GM19043 (cell line): ENCODE results near the gene KCNJ12.
"Not testable (repeated sequence)": the region's sequence is repeated elsewhere in the genome, so short reads cannot be mapped to it uniquely, and the experiment has no call there.

Experiments
- ATAC-seq: cut with Tn5 transposase; IDR thresholded peaks from one replicate; pipeline ENCODE4 v1.9.1; 2021; ENCODE audit warnings: low read depth; ENCODE audit not compliant: unreplicated experiment

The KCNJ12 gene

DNA sequence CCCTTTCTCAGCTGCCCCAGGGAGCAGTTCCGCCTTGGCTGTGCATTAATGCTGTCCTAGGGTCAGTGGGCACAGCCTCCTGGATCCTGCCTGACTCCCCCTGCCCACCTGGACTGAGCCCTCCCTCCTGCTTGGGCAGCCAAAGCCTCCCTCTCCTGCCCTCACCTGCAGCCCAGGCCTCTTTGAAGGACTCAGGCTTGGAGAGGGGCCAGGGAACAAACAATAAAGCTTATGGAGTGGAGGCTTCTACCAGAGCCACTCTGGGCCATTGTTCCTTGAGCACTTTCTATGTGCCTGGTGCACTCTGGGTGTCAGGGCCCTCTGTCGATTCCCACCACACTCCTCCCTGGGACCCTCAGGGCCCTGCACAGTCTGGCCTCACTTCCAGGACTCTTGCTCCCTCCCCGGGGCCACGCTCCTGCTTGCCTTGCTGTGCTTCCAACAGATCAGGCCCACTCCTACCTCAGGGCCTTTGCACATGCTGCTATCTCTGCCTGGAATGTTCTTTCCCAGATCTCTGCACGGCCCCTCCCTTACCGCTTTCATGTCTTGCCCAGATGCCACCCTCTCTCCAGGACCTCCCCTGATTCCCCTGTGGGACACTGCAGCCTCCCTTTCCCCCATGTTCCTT is 5.0 kb downstream of the KCNJ12 start:
- ATAC-seq: no peak

DNA sequence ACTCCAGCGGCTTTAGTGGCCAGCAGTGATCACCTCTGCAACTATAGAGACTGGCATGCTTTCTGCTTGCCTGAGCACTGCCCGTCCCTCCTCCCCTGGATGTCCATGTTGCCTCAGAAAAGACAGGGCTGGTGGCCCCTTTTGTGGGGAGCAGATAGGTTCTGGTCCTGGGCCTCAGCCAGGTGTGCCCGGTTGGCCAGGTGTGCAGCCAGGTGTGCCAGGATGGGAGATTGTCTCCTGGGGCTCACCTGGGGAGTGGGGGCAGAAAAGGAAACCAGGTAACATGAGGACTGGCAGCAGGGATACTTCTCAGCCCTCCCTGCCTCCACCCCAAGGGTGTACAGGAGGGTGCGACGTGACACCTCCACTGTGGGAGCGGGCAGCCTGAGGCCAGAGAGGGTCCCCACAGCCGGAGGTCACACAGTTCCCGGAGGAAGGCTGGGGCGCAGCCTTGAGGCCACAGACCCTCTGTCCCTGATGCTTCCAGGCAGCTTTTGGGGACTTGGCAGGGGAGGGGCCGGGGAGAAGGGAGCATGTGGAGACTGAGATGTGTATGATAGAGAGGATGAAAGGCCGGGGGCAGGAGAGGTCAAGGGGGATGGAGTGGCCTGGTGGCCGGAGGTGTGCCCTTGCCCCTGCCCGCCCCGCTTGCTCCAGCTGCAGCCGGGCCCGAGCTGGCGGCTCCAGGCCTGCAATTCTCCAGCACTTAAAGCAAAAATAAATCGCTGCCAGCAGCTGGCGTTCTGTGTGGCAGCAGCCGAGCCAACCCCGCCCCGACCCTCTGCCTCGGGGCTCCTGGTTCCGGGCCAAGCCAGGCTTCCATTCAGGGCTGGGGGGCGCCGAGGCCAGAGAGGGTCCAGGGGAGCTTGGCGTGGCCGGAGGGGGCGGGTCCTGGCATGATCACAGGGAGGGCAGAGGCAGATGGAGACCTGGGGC is 6.7 kb downstream of the KCNJ12 start:
- ATAC-seq: no peak

DNA sequence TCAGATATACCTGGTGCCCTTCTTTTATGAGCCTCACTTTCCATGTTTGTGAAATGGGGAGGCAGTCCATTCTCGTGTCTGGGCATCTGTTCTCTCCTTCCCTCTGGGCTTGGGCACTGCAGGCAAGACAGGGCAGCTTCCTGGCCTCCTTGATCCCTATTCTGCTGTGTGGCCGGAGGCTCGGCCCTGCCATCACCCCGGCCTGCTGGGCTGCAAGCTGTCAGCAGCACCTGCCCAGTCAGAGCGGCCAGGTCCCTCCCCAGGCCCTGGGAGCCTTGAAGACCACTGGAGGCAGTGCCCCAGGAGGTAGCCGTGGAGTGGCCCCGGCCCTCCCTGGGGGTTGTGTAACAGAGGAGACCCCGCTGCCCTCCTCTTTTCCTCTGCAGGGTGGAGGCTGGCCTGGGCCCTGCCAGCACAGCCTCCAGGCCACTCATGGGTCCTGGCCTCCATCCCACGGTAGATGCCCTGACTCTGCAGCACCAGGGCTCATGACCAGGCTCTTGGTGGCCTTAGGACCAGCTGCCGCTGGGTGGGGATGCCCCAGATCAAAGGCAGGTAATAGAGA is 9.2 kb downstream of the KCNJ12 start:
- no peak for ATAC-seq

DNA sequence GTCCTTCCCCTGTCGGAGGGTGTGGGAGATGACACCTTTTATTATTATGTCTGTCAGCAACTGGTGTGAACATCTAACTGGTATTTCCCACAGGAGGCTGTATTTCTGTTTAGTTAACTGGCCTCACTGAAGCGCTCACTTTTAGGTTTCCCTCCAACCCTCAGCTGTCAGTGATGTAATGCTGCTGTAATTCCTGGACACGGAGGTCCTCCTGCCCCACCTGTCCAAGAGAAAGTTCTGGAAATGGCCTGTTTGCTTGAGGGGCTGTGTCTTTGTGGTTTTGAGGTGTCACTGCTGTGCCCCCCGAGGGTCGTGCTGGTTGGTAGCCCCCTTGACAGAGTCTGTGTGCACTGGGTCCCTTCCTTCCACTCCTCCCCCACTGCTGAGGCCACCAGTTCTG is 11.5 kb downstream of the KCNJ12 start:
- ATAC-seq: no peak

DNA sequence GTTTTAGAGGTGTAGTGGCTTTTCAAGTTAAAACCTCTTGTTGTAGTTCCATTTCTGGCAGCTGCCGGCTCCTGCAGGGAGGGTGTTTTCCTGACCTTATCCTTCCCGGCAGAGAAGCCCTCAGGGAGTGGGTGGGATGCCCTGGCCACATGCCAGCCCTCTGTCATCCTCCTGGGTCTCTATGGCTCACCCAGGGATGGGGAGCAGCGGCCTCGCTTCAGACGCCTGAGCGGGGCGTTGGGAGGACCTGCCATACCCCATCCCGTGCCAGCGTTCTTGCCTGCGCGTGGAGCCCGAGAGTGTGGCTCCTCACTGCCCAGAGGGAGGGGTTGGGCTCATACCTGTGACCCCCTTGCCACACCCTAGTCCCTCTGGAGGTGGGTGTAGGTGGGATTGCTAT is 11.9 kb downstream of the KCNJ12 start:
- ATAC-seq: no peak

DNA sequence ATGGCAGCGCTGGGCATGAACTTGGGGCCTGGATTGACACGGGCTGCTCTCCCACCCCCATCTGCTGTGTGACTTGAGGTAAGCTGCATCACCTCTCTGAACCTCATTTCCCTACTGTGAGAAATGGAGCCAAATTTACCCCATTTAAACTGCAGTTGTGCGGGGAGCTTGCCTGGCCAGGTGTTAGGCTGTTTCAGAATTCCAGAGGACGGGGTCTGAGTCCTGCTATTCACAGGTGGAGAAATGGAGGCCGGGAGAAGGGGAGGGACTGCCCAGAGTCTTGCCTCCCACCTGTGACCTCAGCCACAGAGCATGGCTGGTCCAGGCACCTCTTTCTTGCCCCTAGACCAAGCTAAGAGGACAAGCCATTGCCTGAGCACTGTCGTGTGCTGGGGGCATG is 12.8 kb downstream of the KCNJ12 start:
- ATAC-seq: no peak

DNA sequence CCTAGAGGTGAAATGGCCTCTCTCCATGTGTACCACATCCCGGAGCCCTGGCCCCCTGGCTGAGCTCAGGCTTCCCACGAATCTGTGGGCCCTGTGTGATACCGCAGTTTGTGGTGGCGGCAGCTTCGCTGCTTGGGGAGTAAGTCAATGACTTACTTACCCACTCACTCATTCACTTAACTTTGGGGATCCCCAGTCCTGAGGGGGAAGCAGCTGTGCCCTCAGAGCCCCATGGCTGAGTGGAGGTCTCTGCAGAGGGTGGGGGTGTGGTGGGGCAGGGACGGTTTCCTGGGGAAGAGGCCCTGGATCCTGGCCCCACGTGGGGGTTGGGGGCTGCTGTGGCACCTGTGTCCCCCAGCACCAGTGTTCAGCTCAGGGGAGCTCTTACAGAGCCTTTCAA is 13.2 kb downstream of the KCNJ12 start:
- ATAC-seq: no peak

DNA sequence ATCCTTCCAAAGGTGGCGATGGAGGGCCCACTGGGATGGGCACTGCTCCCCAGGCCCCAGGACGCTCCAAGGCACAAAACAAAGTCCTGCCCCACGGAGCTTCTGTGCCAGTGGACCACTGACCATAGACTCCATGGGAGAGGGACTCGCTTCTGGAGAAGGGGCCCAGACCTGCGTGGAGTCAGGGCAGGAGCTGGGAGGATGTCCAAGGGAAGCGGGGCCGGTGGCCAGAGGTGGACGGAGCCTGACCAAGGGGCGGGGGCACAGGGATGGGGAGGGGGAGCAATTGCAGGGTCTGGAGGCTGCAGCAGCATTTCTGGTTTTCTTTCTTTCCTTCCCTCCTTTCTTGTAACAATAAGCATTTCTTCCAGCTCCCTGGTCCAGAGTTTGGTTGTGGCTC is 14.1 kb downstream of the KCNJ12 start:
- ATAC-seq: no peak

DNA sequence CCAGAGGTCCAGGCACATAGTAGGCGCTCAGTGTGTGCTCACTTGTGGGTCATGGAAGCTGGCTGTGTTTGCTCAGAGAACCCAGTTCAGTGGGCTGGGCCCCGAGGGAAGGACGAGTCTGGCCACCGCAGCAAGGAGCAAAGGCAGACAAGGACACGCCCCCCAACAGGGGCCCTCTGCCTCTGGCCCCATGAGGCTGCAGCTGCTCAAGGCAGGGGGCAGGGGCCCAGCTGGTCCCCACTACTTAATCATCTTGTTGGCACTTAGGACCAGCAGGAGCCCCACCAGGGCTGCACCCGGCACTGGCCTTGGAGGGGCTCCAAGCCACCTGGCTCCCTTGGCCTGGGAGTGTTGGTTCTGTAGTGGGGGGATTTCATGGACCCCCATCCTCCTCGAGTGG is 16.1 kb downstream of the KCNJ12 start:
- ATAC-seq: no peak

DNA sequence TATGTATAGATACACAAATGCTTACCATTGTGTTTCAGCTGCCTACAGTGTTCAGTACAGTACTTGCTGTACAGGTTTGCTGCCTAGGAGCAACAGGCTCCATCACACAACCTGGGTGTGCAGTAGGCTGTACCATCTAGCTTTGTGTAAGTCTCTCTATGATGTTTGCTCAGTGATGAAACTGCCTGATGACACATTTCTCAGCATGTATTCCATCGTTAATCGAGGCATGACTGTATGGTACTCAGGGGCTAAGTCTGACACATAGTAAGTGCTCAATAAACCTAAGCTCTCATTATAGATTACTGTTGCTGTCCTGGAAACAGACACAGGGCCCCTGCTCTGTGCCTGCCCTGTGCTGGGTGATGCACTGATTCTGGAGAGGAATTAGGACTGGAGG is 18.1 kb downstream of the KCNJ12 start:
- ATAC-seq: no peak

DNA sequence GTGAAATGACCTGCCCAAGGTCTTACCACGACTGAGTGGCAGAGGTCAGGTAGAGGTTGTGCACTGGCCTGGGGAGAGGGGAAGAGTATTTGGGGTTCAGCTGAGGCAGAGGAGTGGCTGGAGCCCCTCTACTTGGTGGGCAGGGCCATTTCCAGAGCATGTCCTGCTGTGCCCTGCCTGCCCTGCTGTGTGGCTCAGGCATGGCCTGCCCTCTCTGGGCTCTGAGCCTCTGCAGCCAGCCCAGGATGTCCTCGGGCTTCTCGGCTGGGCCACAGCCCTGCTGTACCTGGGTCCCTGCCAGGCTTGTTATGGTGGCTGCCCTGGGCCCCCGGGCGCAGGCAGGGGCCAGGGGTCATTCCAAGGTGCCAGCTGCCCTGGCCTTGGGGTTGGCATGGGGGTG is 19.6 kb downstream of the KCNJ12 start:
- ATAC-seq: no peak

DNA sequence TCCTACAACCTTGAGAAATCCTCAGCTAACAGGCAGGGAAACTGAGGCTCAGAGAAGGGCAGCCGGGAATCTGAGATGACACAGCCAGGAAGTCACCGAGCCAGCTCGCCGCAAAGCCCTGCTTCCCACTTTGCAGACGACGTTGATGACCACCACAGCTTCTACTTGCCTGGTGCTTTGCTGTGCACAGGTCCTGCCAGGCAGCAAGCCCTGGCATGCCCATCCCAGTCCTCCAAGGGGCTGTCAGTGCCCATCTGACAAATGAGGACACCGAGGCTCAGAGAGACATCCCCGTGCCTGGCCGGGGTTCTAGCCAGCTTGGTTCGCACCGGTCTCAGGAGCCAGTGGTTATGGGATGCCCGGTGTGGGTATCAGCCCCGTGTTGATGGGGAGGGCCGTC is 20.1 kb downstream of the KCNJ12 start:
- ATAC-seq: no peak

DNA sequence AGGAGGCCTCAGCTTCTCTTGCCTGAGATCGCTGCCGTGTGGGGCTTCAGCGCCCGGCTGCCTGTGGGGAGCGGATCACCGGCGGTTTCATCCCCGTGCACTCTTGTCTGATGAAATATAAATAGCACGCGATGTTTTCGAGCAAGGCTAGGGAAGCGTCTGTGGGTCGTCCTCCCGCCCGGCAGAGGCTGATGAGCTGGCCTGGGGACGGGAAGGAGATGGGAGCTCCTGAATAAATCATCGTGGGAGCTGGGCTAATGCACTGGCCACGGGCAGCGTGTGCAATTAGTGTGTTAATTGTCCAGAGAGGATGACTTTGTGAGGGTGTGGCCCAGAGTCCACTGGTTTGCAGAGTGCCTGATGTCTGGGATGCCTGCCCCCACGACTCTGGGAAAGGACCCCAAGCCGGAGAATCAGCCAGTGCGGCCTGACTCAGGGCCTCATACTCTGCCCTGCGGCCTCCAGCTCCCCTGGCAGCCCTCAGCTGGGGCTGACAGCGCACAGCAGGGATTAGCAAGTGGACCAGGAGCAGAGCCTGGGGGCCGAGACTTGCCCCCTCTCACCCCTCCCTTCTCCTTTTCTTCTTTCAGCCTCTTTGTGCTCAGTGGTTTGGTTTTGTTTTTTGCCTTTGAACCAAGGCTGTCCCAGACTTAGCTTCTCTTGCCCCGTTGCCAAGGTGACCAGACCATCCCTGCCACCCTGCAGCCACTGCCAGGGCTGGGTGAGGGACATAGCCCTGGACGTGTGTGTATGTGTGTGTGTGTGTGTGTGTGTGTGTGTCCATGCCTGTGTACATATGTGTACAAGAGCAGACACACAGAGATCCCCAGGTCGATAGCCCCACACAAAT is 21.4 kb downstream of the KCNJ12 start:
- no peak for ATAC-seq

DNA sequence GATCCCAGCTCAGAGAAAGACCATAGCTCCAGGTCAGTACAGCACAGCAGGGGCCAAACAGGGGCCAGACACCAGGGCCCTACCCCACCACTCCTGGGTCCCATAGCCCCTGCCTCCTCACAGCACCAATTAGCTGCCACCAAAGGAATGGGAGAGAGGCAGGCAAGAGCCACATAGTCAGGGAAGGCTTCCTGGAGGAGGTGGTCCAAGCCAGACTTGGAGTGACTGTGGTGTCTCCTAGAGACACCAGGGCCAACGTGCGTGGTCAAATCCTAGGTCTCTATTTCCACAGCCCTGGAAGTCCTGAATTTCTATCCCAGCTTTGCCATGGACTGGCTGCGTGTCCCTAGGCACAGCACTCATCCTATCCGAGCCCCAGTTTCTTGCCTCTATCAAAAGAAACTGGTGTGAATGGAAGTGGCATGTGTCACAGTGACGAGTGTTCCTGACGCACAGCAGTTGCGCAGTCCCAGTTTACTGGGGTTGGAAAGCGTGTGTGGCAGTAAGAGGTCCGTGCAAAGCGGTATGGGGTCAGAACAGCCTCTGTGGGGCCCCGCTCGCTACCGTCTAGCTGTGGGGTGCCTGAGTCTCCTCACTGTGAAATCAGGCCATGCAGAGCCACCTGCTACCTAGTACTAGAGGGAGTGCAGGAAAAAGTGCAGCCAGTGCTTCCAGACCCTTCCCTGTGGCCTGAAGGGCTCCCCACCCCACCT is 23.5 kb downstream of the KCNJ12 start:
- no peak for ATAC-seq

DNA sequence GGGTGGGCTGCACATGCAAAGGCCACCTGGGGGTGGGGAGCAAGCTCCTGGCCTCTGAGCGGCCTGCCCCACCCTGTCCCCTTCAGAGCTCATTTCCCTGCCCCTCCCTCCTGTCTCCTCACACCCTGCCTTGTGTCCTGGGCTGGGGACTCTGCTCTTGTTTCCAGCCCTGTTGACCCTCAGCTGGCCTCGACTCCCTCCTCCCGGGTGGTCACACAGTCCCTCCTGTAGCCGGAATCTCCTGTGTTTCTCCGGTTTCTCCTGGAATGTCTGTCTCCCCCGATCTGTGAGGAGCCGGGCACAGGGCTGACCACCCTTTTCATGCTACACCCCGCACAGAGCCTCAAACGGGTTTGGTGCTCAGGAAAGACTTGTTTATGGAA is 24.0 kb downstream of the KCNJ12 start:
- not testable (repeated sequence) for ATAC-seq

DNA sequence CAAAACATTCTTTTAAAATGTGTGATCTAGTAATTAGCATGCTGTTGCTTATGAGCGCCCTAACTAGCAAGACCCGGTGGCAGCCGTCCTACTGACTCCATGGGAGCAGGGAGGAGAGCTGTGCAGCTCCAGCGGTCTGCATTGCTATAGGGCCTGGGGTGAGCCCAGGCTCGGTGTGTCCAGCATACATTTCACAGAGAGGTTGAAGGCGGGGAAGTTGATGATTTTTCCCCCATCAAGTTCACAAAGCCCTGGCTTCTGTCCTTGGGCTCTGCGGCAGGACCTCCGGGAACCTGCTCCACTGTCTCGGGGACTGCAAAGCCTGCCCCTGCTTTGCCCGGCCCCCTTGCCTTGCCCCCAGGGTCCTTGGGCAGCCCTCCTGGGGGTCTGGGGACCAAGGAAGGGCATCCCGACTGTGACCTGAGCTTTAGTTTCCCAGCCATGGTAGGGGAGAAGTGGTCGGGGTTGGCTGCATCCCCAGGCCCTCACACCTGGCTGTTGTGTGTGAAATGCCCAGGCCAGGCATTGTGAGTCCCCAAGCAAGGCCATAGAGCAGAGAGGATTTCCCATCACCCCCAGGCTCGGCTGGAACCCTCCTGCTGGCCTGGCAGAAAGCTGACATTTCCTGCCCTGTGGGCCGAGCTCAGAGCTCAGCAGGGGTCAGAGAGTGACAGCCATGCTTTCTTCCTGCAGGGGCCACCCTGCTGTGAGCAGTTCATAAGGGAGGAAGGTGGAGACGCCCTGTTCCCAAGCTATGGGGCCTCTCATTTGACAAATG is 24.8 kb downstream of the KCNJ12 start:
- no peak for ATAC-seq

DNA sequence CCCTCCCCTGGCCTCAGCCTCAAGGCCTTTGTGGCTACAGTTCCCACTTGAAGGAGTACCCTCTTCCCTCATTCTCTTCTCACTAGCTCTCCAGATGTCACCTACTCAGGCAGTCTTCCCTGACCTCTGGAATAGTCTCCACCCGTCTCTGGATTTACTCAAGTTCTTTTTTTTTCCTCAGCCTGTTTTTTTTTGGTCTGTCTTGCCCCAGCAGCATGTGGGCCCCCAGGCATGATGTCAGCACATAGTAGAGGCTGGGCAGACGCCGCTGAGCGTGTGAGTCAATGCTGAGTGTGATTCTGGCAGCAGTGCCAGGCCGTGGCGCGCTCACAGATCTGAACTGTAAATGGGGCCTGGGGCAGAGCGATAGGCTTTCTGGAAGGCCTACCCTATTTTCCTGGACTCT is 26.0 kb downstream of the KCNJ12 start:
- not testable (repeated sequence) for ATAC-seq

DNA sequence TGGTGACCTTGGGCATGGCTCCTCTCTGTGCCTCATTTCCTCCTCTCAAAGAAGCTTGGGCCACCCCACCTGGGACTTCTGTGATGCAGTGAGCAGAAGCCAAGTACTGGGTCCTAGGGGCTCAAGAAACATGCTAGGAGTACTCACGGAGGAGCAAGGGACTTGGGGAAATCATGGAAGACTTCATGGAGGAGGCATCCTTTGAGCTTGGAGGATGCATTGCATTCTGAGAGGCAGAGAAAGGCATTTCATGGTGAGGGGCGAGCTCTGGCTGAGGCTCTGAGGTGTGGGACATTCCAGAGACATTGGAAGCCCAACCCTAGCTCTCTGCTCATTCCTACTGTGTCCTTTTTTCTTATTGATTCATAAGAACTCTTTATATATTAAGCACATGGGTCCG is 26.8 kb downstream of the KCNJ12 start:
- ATAC-seq: not testable (repeated sequence)

DNA sequence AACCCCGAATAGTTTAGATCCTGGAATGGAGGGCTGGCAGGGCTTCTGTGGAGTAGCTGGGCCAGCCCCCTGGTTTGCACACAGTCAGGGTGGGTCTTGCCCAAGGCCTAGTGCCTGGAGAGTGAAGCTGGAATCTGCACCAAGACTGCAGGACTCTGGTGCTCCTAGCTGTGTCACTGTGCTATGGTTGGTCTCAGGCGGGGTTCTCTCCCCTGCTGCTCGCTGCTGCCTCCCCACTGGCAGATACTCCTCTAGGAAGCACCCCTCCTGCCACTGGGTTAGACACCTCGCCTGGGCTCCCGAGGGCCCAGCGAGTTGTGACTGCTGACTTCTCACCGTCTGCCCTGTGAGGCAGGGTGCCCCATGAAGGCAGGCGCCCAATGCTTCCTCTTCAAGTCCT is 27.9 kb downstream of the KCNJ12 start:
- ATAC-seq: not testable (repeated sequence)
